GM12801 (cell line): ENCODE measurements around the gene GTPBP1.

Experiments used
- CTCF ChIP-seq: IDR thresholded peaks from one replicate; pipeline ENCODE4 v1.5.1; 2011; ENCODE audit warnings: control low read depth; ENCODE audit not compliant: insufficient read length; ENCODE audit errors: extremely low read depth

The GTPBP1 gene

GRCh38 chr22:38718414-38718813, 12.7 kb downstream of the GTPBP1 start:
- no peak for TF ChIP-seq CTCF

- no peak for TF ChIP-seq CTCF
Observed at GRCh38 chr22:38719196-38719595, 13.5 kb downstream of the GTPBP1 start.

- no peak for TF ChIP-seq CTCF
Observed at GRCh38 chr22:38720350-38720749, 14.6 kb downstream of the GTPBP1 start.

- TF ChIP-seq CTCF: no peak
Observed at GRCh38 chr22:38721551-38721950, 15.8 kb downstream of the GTPBP1 start.

GRCh38 chr22:38724176-38724575, 18.4 kb downstream of the GTPBP1 start:
- TF ChIP-seq CTCF: no peak

- no peak for TF ChIP-seq CTCF
Observed at GRCh38 chr22:38724926-38725571, 19.3 kb downstream of the GTPBP1 start.

GRCh38 chr22:38725900-38726655, 20.3 kb downstream of the GTPBP1 start:
- no peak for TF ChIP-seq CTCF
